GM18505 (cell line): ENCODE results near the gene ATXN3.

Source experiments
- ATAC-seq: cut with Tn5 transposase; IDR thresholded peaks from one replicate; pipeline ENCODE4 v1.9.1; 2021; ENCODE audit not compliant: unreplicated experiment
- POLR2A ChIP-seq: IDR thresholded peaks from 4 replicates; pipeline ENCODE4 v1.6.1; 2011; ENCODE audit warnings: borderline replicate concordance; ENCODE audit not compliant: insufficient read depth, insufficient read length; ENCODE audit errors: extremely low read depth

Gene ATXN3

DNA sequence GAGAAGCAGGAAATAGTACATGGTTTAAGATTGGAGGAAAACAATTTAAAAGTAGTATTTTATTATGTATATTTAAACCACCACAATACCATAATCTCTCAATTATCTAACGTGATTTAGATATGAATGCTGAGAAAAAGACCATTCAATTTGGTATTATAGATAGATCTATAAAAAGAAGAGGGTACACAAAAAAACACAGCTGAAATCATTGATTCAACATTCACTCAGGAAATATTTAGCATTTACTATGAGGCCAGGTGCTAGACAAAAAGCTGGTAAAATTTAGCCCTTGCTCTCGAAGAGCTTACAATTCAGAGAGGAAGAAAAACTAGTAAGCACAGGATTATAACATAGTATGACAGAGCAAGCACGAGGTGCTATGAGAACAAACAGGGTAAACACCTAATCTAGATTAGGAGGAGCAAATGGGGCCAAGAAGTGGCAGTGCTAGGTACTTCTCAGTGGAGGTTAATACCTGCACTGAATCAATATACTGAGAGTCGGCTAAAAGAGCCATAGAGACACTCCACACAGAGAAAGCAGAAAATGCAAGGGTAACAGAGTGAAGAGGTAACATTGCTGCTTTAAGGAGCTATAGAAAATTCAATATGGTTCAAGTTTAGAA, 94.1 kb downstream of the ATXN3 start:
- ATAC-seq = no peak
- TF ChIP-seq POLR2A = no peak

DNA sequence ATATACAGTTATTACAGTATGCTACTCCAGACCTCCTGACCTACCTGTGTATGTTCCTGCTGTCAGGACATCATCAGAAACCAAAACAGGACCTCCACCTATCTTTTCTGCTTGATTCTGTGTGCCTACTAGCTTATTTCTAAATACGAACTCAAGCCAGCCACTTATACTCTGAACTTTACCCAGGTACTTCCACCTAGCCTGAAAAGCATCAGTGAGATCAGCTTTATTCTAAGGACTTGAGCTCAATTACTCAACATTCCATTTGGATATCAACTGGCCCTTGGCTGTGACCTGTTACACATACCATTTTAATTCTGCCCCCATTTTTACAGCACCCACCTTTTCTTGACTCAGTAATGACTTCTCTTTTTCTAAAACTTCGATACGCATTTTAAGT, 95.7 kb downstream of the ATXN3 start:
- no peak for ATAC-seq
- no peak for TF ChIP-seq POLR2A

DNA sequence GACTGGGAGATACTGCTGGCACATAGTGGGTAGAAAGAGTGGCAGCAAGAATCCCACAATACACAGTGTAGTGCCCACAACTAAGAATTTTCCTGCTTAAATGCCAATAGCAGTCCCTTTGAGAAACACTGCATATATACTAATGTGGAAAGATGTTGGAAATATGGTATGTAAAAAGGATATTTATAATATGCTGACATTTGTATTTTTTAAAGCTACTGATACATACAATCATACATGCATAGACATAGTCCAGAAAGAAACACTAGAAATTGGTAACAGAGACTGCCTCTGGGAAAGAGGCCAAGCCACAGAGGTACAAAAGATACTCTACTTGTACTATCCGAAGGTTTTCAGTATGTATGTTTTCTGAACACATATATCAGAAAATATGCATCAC, 96.8 kb downstream of the ATXN3 start:
- TF ChIP-seq POLR2A = no peak
- no peak for ATAC-seq
